GM12878 (cell line): Measurements from ENCODE around the gene TMSB15B. TPM values are rescaled to one million over a fixed set of nuclear protein-coding genes. Genes with fewer than 3 reads are reported as not detected.
A peak's percentile ranks its signal among the peaks of the same experiment; 100 is the strongest.

ENCODE experiments used
- ATAC-seq: fragments of 200-7000 bp; cut with Tn5 transposase; 3 replicates; pipeline ENCODE4 v1.9.1; 2020; ENCODE audit warnings: mild to moderate bottlenecking, moderate library complexity
- BruUV-seq: library from RNA; stranded (reverse); fragments of 400-500 nt; replicated peaks from 2 replicates; lab custom pipeline; 2021; lab: Mats Ljungman, UMichigan
- CTCF ChIA-PET: fragments of 300-600 bp; sonication (Branson Sonifier 250); formaldehyde crosslinking; extraction: SDS; loops from one replicate; lab custom pipeline; 2021; ENCODE audit warnings: inconsistent platforms; lab: Yijun Ruan, JAX
- POLR2A ChIA-PET: fragments of 350-600 bp; formaldehyde crosslinking; extraction: SDS; loops from one replicate; lab custom pipeline; 2021; ENCODE audit warnings: inconsistent platforms; lab: Charles Lee
- RAD21 ChIA-PET: fragments of 300-600 bp; sonication (Branson Sonifier 250); formaldehyde crosslinking; loops from one replicate; lab custom pipeline; 2023; ENCODE audit warnings: antibody characterized with exemption; ENCODE audit not compliant: unreplicated experiment; lab: Charles Lee
- SMC1A ChIA-PET: fragments of 300-600 bp; sonication (Branson Sonifier 250); formaldehyde crosslinking; loops from one replicate; lab custom pipeline; 2023; ENCODE audit not compliant: unreplicated experiment, uncharacterized antibody; lab: Charles Lee
- DNase-seq: peaks from one replicate; pipeline ENCODE4 v3.0.0-alpha.2; 2011; ENCODE audit warnings: low read depth, low spot score
- FAIRE-seq: peaks from 3 replicates; lab custom pipeline; 2011; peaks lifted over from hg19 to GRCh38; lab: Jason Lieb, UNC
- H2AFZ ChIP-seq: 2 replicates; pipeline ENCODE4 v1.6.0; 2011; ENCODE audit warnings: low read depth, low read length, control low read depth; ENCODE audit not compliant: control insufficient read depth
- H3K27ac ChIP-seq: 2 replicates; pipeline ENCODE4 v1.5.1; 2011; ENCODE audit warnings: control low read depth; ENCODE audit not compliant: control insufficient read depth, insufficient read depth
- H3K27me3 ChIP-seq, 2 experiments: replicated peaks in 1 of 2; 2 replicates each; pipeline versions ENCODE4 v1.6.0 to v1.6.1; 2011; ENCODE audit warnings: low read length in 1 of 2; ENCODE audit not compliant: control insufficient read depth in 2 of 2, insufficient read depth in 2 of 2
- H3K36me3 ChIP-seq, 2 experiments: 2 replicates each; pipeline ENCODE4 v1.5.1; 2011; ENCODE audit warnings: low read length in 1 of 2; ENCODE audit not compliant: control insufficient read depth in 2 of 2, insufficient read depth in 2 of 2
- H3K4me1 ChIP-seq: 2 replicates; pipeline ENCODE4 v1.6.1; 2011; ENCODE audit warnings: mild to moderate bottlenecking, low read length, moderate library complexity, mixed read lengths; ENCODE audit not compliant: control insufficient read depth, insufficient read depth
- H3K4me2 ChIP-seq: 2 replicates; pipeline ENCODE4 v1.6.0; 2011; ENCODE audit warnings: control low read depth; ENCODE audit not compliant: control insufficient read depth, insufficient read depth
- H3K4me3 ChIP-seq: fragments of 200-600 bp; sonication (generic); 2 replicates; pipeline ENCODE4 v1.5.1; 2016
- H3K79me2 ChIP-seq: 2 replicates; pipeline ENCODE4 v1.6.0; 2011; ENCODE audit warnings: low read length; ENCODE audit not compliant: control insufficient read depth, insufficient read depth
- H3K9ac ChIP-seq: 2 replicates; pipeline ENCODE4 v1.8.0; 2011; ENCODE audit warnings: low read length, control low read depth, mixed read lengths; ENCODE audit not compliant: control insufficient read depth, insufficient read depth
- H3K9me3 ChIP-seq: replicated peaks from 3 replicates; pipeline ENCODE4 v1.5.1; 2011; ENCODE audit warnings: mild to moderate bottlenecking, low read length; ENCODE audit not compliant: control insufficient read depth, insufficient read depth
- H4K20me1 ChIP-seq: 2 replicates; pipeline ENCODE4 v1.6.0; 2011; ENCODE audit not compliant: control insufficient read depth, insufficient read depth
- ATF2 ChIP-seq: IDR thresholded peaks from 2 replicates; pipeline ENCODE4 v1.6.1; 2012; ENCODE audit warnings: low read length, inconsistent platforms
- CREM ChIP-seq: IDR thresholded peaks from 2 replicates; pipeline ENCODE4 v1.6.1; 2014; ENCODE audit warnings: antibody characterized with exemption, low read depth
- DPF2 ChIP-seq: fragments of 450-650 bp; IDR thresholded peaks from 2 replicates; pipeline ENCODE4 v1.6.1; 2017; ENCODE audit warnings: mild to moderate bottlenecking
- E2F4 ChIP-seq: IDR thresholded peaks from 2 replicates; pipeline ENCODE4 v1.6.1; 2012; ENCODE audit warnings: low read depth, low read length, improper control_type of control experiment
- FOXM1 ChIP-seq: IDR thresholded peaks from 2 replicates; pipeline ENCODE4 v1.6.1; 2012; ENCODE audit warnings: low read depth, mild to moderate bottlenecking, inconsistent platforms, low read length, moderate library complexity
- GATAD2B ChIP-seq: fragments of 450-650 bp; conservative IDR thresholded peaks from 2 replicates; pipeline ENCODE4 v1.6.1; 2017; ENCODE audit warnings: low read depth, mild to moderate bottlenecking, moderate library complexity
- IKZF2 ChIP-seq, 2 experiments: fragments of 450-650 bp; IDR thresholded peaks; 2 replicates each; pipeline ENCODE4 v1.6.1; 2017; ENCODE audit warnings: mild to moderate bottlenecking in 2 of 2, moderate library complexity in 2 of 2
- KAT2A ChIP-seq: conservative IDR thresholded peaks from 2 replicates; pipeline ENCODE4 v1.6.1; 2011; ENCODE audit warnings: low read depth, low read length; ENCODE audit not compliant: control insufficient read depth
- MTA2 ChIP-seq: fragments of 450-650 bp; IDR thresholded peaks from 2 replicates; pipeline ENCODE4 v1.6.1; 2016; ENCODE audit warnings: low read depth, mild to moderate bottlenecking, moderate library complexity
- MYB ChIP-seq: fragments of 150-350 bp; IDR thresholded peaks from 2 replicates; pipeline ENCODE4 v1.6.1; 2014; ENCODE audit warnings: mild to moderate bottlenecking, low read depth, low read length, borderline replicate concordance
- PAX5 ChIP-seq: IDR thresholded peaks from 2 replicates; pipeline ENCODE4 v1.6.1; 2011; ENCODE audit warnings: low read depth, low read length, borderline replicate concordance
- PKNOX1 ChIP-seq: fragments of 450-650 bp; IDR thresholded peaks from 2 replicates; pipeline ENCODE4 v1.6.1; 2016; ENCODE audit warnings: mild to moderate bottlenecking
- RFX5 ChIP-seq: IDR thresholded peaks from 2 replicates; pipeline ENCODE4 v1.6.1; 2011; ENCODE audit warnings: low read depth, low read length, improper control_type of control experiment
- SIN3A ChIP-seq: IDR thresholded peaks from 2 replicates; pipeline ENCODE4 v1.6.1; 2012; ENCODE audit warnings: low read depth, low read length, improper control_type of control experiment
- SMARCA5 ChIP-seq: fragments of 450-650 bp; IDR thresholded peaks from 2 replicates; pipeline ENCODE4 v1.6.1; 2017; ENCODE audit warnings: mild to moderate bottlenecking
- TCF12 ChIP-seq: IDR thresholded peaks from 2 replicates; pipeline ENCODE4 v1.6.1; 2011; ENCODE audit warnings: low read depth, mild to moderate bottlenecking, low read length
- ZBTB40 ChIP-seq: fragments of 450-650 bp; IDR thresholded peaks from 2 replicates; pipeline ENCODE4 v1.6.1; 2016; ENCODE audit warnings: mild to moderate bottlenecking, moderate library complexity, borderline replicate concordance
- ZNF384 ChIP-seq: IDR thresholded peaks from 2 replicates; pipeline ENCODE4 v1.6.1; 2012; ENCODE audit warnings: low read depth, mild to moderate bottlenecking, low read length, improper control_type of control experiment, borderline replicate concordance
- WGBS: methylation state at CpG from one replicate; pipeline ENCODE4 v1.1.6; 2016; ENCODE audit warnings: low lambda C conversion rate; ENCODE audit not compliant: insufficient replicate concordance, insufficient coverage; ENCODE audit errors: missing lambda C conversion rate; 5-methylcytosine and 5-hydroxymethylcytosine counted together
- in situ Hi-C: fragments of 300-500 bp; cut with MboI; formaldehyde crosslinking; loops from 9 replicates; pipeline ENCODE4 v1.14.3; 2018; ENCODE audit warnings: mixed read lengths
- intact Hi-C: fragments of 100-400 bp; cut with micrococcal nuclease; formaldehyde crosslinking; loops from one replicate; pipeline ENCODE4 v1.14.2; 2022; ENCODE audit not compliant: unreplicated experiment
- polyA plus RNA-seq, 11 experiments: library from polyadenylated mRNA; depleted of rRNA in 4 of 11; unstranded in 6 of 11; stranded (reverse) in 5 of 11; fragments of >200 nt; fragmentation: Nextera tagmentation in 4 of 11; fragmentation: Illumina TruSeq in 1 of 11; extraction: Ambion mirVana in 4 of 11; extraction: Trizol in 1 of 11; gene quantifications; 1 replicate in 1 of 11; 2 replicates in 10 of 11; pipeline versions ENCODE4 v1.2.1 to v1.2.3, GENCODE V29; 2011 to 2016; ENCODE audit warnings: inconsistent platforms in 2 of 11, missing spikeins in 2 of 11, low read depth in 1 of 11
- total RNA-seq, 4 experiments: library from RNA; depleted of rRNA in 3 of 4; stranded (reverse); fragments of >200 nt in 3 of 4; fragmentation: Illumina TruSeq in 1 of 4; extraction: Trizol in 1 of 4; gene quantifications; 2 replicates each; pipeline versions ENCODE4 v1.2.1 to v1.2.3, GENCODE V29; 2013 to 2021

The TMSB15B gene
- total and polyA plus RNA-seq, 10 of the 15 experiments (the other 5 are each of a cell fraction or from before 2014, with no cell fraction given): 8.8 to 45.2 (median 18.1) TPM

GRCh38 chrX:103932133-103932532, 30.3 kb upstream of the TMSB15B start:
- SMC1A ChIA-PET: interaction anchor here (1.5 to 12.0 kb wide), 4 partner anchors 9 to 87 kb away, joined by 3 to 106 read pairs (median 6); no protein-coding TSS in a partner anchor
- no peaks in the 10 kb centered on the region for H4K20me1 ChIP-seq
- no TSS peak for BruUV-seq
- DNase-seq: no peak
- H3K4me3 ChIP-seq: no peak overlapping the region
- no peak for FAIRE-seq
- no peaks in the 10 kb centered on the region for H3K9me3 ChIP-seq
- H3K4me2 ChIP-seq: no peak overlapping the region
- peak; percentile 94 for ATAC-seq
- in situ Hi-C loops: loop anchor here (5.0 kb wide), 1 partner anchor 85 kb away; no protein-coding TSS in a partner anchor
- POLR2A ChIA-PET: interaction anchor here (3.8 kb wide), 1 partner anchor 13 kb away, joined by 19 read pairs; no protein-coding TSS in a partner anchor
- RAD21 ChIA-PET: interaction anchor here (1.1 to 4.5 kb wide), 5 partner anchors 8 to 87 kb away, joined by 5 to 28 read pairs (median 5); no protein-coding TSS in a partner anchor
- H3K9ac ChIP-seq: no peak overlapping the region
- H3K4me1 ChIP-seq: no peaks in the 10 kb centered on the region
- no peak overlapping the region for H2AFZ ChIP-seq
- H3K36me3 ChIP-seq: no peaks in the 10 kb centered on the region
- intact Hi-C loops: no loop called here
- H3K27me3 ChIP-seq: no peaks in the 10 kb centered on the region
- CTCF ChIA-PET: interaction anchor here (0.8 to 4.7 kb wide), 6 partner anchors 8 to 87 kb away, joined by 3 to 33 read pairs (median 4); no protein-coding TSS in a partner anchor
- peaks cover 8% of the 10 kb centered on the region for H3K79me2 ChIP-seq
- 2% methylated on average over 4 of the region's 4 CpGs for WGBS
- H3K27ac ChIP-seq: peak overlapping the region; percentile 48
- TF ChIP-seq GATAD2B: no peak
- no peak for TF ChIP-seq DPF2
- TF ChIP-seq SIN3A: no peak
- peak; percentile 74 for TF ChIP-seq PKNOX1
- TF ChIP-seq KAT2A: no peak
- no peak for TF ChIP-seq ZBTB40
- no peak for TF ChIP-seq MTA2
- peak; percentile 82 for TF ChIP-seq RFX5
- no peak for TF ChIP-seq PAX5
- peak; percentile 49; the same call in 1 of the 2 replicates for TF ChIP-seq ATF2
- 0 out of 2 replicates have a peak, but pooled peaks have one; percentile 48 for TF ChIP-seq CREM
- TF ChIP-seq FOXM1: no peak
- TF ChIP-seq IKZF2 (IDR thresholded peaks at IDR 0.05): no peak
- no peak for TF ChIP-seq E2F4
- no peak for TF ChIP-seq ZNF384
- no peak for TF ChIP-seq MYB
- TF ChIP-seq SMARCA5: no peak
- peak; percentile 91 for TF ChIP-seq TCF12
